ENCODE measurements around the gene SLC22A7.
"Not testable (repeated sequence)": the region's sequence is repeated elsewhere in the genome, so short reads cannot be mapped to it uniquely, and the experiment has no call there.

Gene SLC22A7

DNA sequence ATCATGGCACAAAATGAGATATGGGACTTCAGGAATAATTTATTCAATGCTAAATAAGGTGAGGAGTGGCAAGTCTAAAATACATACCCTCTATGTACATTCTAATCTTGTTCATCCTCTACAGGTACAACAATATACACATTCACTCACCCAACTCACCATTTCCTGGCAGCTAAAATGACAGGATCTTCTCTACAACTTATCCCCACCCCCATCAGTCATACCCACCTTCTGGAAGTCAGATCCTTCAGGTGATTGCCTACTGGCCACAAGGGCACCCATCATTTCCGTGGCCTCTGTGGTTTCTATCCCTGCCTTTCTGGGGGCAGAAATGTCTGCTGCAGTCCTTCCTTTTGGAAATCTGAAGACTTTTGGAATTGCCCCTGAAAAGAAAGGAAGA is 33.4 kb downstream of the SLC22A7 start:
- in situ Hi-C loops (cut with MboI; ENCODE audit: low sequenced_read_pairs) = no loop called here

- in situ Hi-C loops (cut with MboI; ENCODE audit: low sequenced_read_pairs) = no loop called here
These were observed 33.8 kb downstream of the SLC22A7 start for GRCh38 chr6:43331891-43332290.

GRCh38 chr6:43334466-43335095 is 36.5 kb downstream of the SLC22A7 start:
- in situ Hi-C loops (cut with MboI; ENCODE audit: low sequenced_read_pairs) = no loop called here

GRCh38 chr6:43335469-43335868 is 37.4 kb downstream of the SLC22A7 start:
- in situ Hi-C loops (cut with MboI; ENCODE audit: low sequenced_read_pairs) = no loop called here

DNA sequence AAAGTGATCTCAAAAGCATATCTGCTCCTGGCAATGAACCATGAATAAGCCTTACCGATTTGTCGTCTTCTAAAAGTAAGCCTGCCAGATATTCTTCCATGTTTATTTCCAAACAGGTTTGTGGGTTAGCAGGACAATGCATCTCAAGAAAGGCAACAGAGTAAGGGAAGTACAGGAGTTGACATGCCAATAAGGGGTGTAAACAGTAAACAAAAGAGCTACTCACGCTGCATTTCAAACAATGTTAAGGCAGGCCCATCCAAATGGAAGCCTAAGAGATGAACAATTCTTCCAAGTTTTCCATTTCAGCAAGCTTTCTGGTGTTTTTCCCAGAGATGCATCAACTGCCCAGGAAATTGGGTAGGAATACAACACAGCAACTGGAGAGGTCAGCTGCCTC is 38.3 kb downstream of the SLC22A7 start:
- in situ Hi-C loops (cut with MboI; ENCODE audit: low sequenced_read_pairs) = no loop called here

DNA sequence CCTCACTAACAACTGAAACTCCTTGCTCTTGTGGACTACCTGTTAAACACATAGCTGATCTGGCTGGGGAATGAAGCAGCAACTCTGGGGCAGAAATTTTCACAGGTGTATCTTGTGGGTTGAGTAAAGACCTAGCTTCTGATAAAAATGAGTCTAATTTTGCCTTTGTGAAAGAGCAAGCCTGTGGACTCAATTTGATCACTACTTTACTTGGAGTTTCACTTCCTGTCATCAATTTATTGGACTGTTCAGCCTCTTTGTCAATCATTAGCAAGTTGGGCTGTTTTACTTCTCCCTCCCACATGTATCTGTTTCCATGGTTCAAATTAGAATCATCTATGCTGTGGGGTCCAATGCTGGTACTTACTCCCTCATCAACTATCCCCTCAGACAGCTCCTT is 40.2 kb downstream of the SLC22A7 start:
- in situ Hi-C loops (cut with MboI; ENCODE audit: low sequenced_read_pairs) = no loop called here

GRCh38 chr6:43339168-43339567 is 41.1 kb downstream of the SLC22A7 start:
- in situ Hi-C loops (cut with MboI; ENCODE audit: low sequenced_read_pairs) = no loop called here

- in situ Hi-C loops (cut with MboI; ENCODE audit: low sequenced_read_pairs) = not testable (repeated sequence)
These were observed 48.2 kb downstream of the SLC22A7 start for GRCh38 chr6:43346243-43346642.

DNA sequence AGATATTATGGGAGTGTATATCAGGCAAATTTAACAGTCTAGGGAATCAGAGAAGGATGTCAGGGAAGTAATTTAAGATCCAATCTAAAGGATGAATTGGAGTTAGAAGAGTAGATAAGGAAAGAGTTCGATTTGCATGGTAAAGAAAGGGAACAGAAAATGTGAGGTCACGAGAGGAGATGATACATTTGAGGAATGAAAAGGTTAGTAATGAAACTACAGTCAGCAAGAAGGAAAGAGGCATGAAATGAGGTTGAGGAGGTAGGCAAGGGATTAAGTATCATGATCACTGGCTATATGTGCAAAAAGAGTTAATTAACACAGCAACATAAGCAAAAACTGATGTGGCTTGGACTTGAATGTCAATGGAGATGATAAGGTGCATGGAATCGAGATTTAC is 49.0 kb downstream of the SLC22A7 start:
- in situ Hi-C loops (cut with MboI; ENCODE audit: low sequenced_read_pairs) = no loop called here

GRCh38 chr6:43347444-43347843 is 49.4 kb downstream of the SLC22A7 start:
- in situ Hi-C loops (cut with MboI; ENCODE audit: low sequenced_read_pairs) = no loop called here

DNA sequence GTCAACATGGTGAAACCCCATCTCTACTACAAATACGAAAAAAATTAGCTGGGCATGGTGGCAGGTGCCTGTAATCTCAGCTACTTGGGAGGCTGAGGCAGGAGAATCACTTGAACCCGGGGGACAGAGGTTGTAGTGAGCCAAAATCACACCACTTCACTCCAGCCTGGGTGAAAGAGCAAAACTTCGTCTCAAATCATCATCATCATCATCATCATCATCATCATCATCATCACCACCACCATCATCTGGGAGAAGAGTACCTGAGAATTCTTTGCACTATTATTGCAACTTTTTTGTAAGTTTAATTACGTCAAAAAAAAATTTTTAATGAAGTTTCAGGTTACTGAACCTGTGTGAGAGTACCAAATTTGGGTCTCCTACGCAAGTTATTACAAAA is 53.9 kb downstream of the SLC22A7 start:
- in situ Hi-C loops (cut with MboI; ENCODE audit: low sequenced_read_pairs) = not testable (repeated sequence)

Data from HL-60/S4 (cell line).